ENCODE results near the gene C1orf210. TPM values are rescaled to one million over a fixed set of nuclear protein-coding genes. Genes with fewer than 3 reads are reported as not detected.

The C1orf210 gene
- total RNA-seq, 1 donor from 2014 or later, result 2.2 TPM

GRCh38 chr1:43294761-43295160 lies 9.4 kb upstream of the C1orf210 start:
- intact Hi-C loops (cut with DNase I), result no loop called here
- Histone ChIP-seq H3K36me3 (no peaks in the 10 kb centered on the region), H3K4me3 (no peak overlapping the region), H3K27me3 (no peaks in the 10 kb centered on the region), H3K4me1 (peaks cover 20% of the 10 kb centered on the region), H3K9me3 (no peaks in the 10 kb centered on the region), H3K27ac (peak overlapping the region; percentile 63)
- TF ChIP-seq POLR2AphosphoS5 (IDR thresholded peaks at IDR 0.05; ENCODE audit: insufficient read depth in 1 of 2, low read depth in 1 of 2) (no peak), CTCF (IDR thresholded peaks at IDR 0.05) (no peak), POLR2A (IDR thresholded peaks at IDR 0.05) (no peak)
- DNase-seq (ENCODE audit: extremely low spot score in 2 of 2), result no peak

GRCh38 chr1:43293896-43294760 lies 8.7 kb upstream of the C1orf210 start:
- Histone ChIP-seq H3K27ac (peak overlapping the region; percentile 63), H3K4me3 (no peak overlapping the region), H3K9me3 (no peaks in the 10 kb centered on the region), H3K27me3 (no peaks in the 10 kb centered on the region), H3K36me3 (no peaks in the 10 kb centered on the region), H3K4me1 (peaks cover 20% of the 10 kb centered on the region)
- TF ChIP-seq POLR2A (IDR thresholded peaks at IDR 0.05) (no peak), POLR2AphosphoS5 (IDR thresholded peaks at IDR 0.05; ENCODE audit: insufficient read depth in 1 of 2, low read depth in 1 of 2) (peak in 1 of 2 donors; percentile 80)
- no peak for DNase-seq (ENCODE audit: extremely low spot score in 2 of 2)
- intact Hi-C loops (cut with DNase I), result no loop called here

GRCh38 chr1:43293176-43293575 lies 7.8 kb upstream of the C1orf210 start:
- H3K4me3 ChIP-seq, result no peak overlapping the region
- no peaks in the 10 kb centered on the region for H3K27me3 ChIP-seq
- peak overlapping the region; percentile 63 for H3K27ac ChIP-seq
- H3K4me1 ChIP-seq, result peaks cover 20% of the 10 kb centered on the region
- H3K9me3 ChIP-seq, result no peaks in the 10 kb centered on the region
- TF ChIP-seq CTCF (IDR thresholded peaks at IDR 0.05) (no peak), POLR2A (IDR thresholded peaks at IDR 0.05) (no peak), POLR2AphosphoS5 (IDR thresholded peaks at IDR 0.05; ENCODE audit: insufficient read depth in 1 of 2, low read depth in 1 of 2) (no peak)
- H3K36me3 ChIP-seq, result no peaks in the 10 kb centered on the region
- intact Hi-C loops (cut with DNase I), result no loop called here
- DNase-seq (ENCODE audit: extremely low spot score in 2 of 2), result no peak

- Histone ChIP-seq H3K4me1 (peaks cover 20% of the 10 kb centered on the region), H3K9me3 (no peaks in the 10 kb centered on the region), H3K27ac (no peak overlapping the region), H3K27me3 (no peaks in the 10 kb centered on the region), H3K36me3 (no peaks in the 10 kb centered on the region), H3K4me3 (no peak overlapping the region)
- DNase-seq (ENCODE audit: extremely low spot score in 2 of 2), result no peak
- intact Hi-C loops (cut with DNase I), result no loop called here
- TF ChIP-seq POLR2AphosphoS5 (IDR thresholded peaks at IDR 0.05; ENCODE audit: insufficient read depth in 1 of 2, low read depth in 1 of 2) (no peak), POLR2A (IDR thresholded peaks at IDR 0.05) (no peak), CTCF (IDR thresholded peaks at IDR 0.05) (no peak)
Observed at GRCh38 chr1:43292679-43293078, 7.3 kb upstream of the C1orf210 start.

- no peak overlapping the region for H3K4me3 ChIP-seq
- no peaks in the 10 kb centered on the region for H3K36me3 ChIP-seq
- no peak overlapping the region for H3K27ac ChIP-seq
- DNase-seq (ENCODE audit: extremely low spot score in 2 of 2), result no peak
- TF ChIP-seq POLR2A (IDR thresholded peaks at IDR 0.05) (no peak), CTCF (IDR thresholded peaks at IDR 0.05) (no peak), POLR2AphosphoS5 (IDR thresholded peaks at IDR 0.05; ENCODE audit: insufficient read depth in 1 of 2, low read depth in 1 of 2) (no peak)
- H3K27me3 ChIP-seq, result no peaks in the 10 kb centered on the region
- no peaks in the 10 kb centered on the region for H3K9me3 ChIP-seq
- peaks cover 20% of the 10 kb centered on the region for H3K4me1 ChIP-seq
- intact Hi-C loops (cut with DNase I), result no loop called here
Observed at GRCh38 chr1:43292216-43292615, 6.8 kb upstream of the C1orf210 start.
